ENCODE data around the gene MSI2.

GRCh38 chr17:57425431-57425830 lies 169.1 kb downstream of the MSI2 start:
- TF ChIP-seq EZH2 (IDR thresholded peaks at IDR 0.05; ENCODE audit: borderline replicate concordance, insufficient read depth, low read depth, low read length, poor library complexity, severe bottlenecking) (no peak), CTCF (IDR thresholded peaks at IDR 0.05) (no peak)

All from B cell (primary cell).